CD14-positive monocyte (primary cell): ENCODE measurements around the gene BBS9. TPM values are rescaled to one million over a fixed set of nuclear protein-coding genes. Genes with fewer than 3 reads are reported as not detected.
"Not testable (repeated sequence)": the region's sequence is repeated elsewhere in the genome, so short reads cannot be mapped to it uniquely, and the experiment has no call there.

ENCODE experiments used
- DNase-seq, 3 donors: peaks; one replicate each; pipeline ENCODE4 v3.0.0-alpha.2; 2011 to 2022
- H2AFZ ChIP-seq: 2 replicates; pipeline ENCODE4 v1.6.0; 2012; ENCODE audit warnings: mild to moderate bottlenecking, low read depth, low read length, inconsistent platforms; ENCODE audit not compliant: insufficient read depth, poor library complexity, severe bottlenecking
- H3K27ac ChIP-seq, 2 donors: 1 replicate in 1 of 2; 2 replicates in 1 of 2; pipeline ENCODE4 v1.5.1; 2012 to 2013; ENCODE audit warnings: low read length in 2 of 2, control low read depth in 1 of 2, inconsistent platforms in 1 of 2, low read depth in 1 of 2, mild to moderate bottlenecking in 1 of 2
- H3K27me3 ChIP-seq, 2 donors: one replicate each; pipeline versions ENCODE4 v1.6.0 to v1.6.1; 2011 to 2013; ENCODE audit warnings: low read length in 2 of 2; ENCODE audit not compliant: control insufficient read depth in 2 of 2, insufficient read depth in 2 of 2
- H3K36me3 ChIP-seq, 2 donors: replicated peaks in 1 of 2; 1 replicate in 1 of 2; 2 replicates in 1 of 2; pipeline versions ENCODE4 v1.5.1 to v1.6.1; 2012 to 2013; ENCODE audit warnings: low read length in 2 of 2, control low read depth in 1 of 2, inconsistent platforms in 1 of 2, mild to moderate bottlenecking in 1 of 2; ENCODE audit not compliant: insufficient read depth in 2 of 2, control insufficient read depth in 1 of 2
- H3K4me1 ChIP-seq, 2 donors: 1 replicate in 1 of 2; 2 replicates in 1 of 2; pipeline versions ENCODE4 v1.5.1 to v1.6.1; 2012 to 2013; ENCODE audit warnings: low read length in 2 of 2, control low read depth in 1 of 2, inconsistent platforms in 1 of 2, mild to moderate bottlenecking in 1 of 2, moderate library complexity in 1 of 2; ENCODE audit not compliant: insufficient read depth in 2 of 2, control insufficient read depth in 1 of 2
- H3K4me2 ChIP-seq: replicated peaks from 2 replicates; pipeline ENCODE3; 2012; ENCODE audit warnings: low read length, moderate library complexity, mild to moderate bottlenecking; ENCODE audit not compliant: poor library complexity, severe bottlenecking; ENCODE audit errors: extremely low read depth
- H3K4me3 ChIP-seq, 3 experiments: fragments of 200-600 bp in 1 of 3; sonication (generic) in 1 of 3; replicated peaks in 1 of 3; 1 replicate in 2 of 3; 2 replicates in 1 of 3; pipeline ENCODE4 v1.5.1; 2011 to 2013; ENCODE audit warnings: low read length in 3 of 3, mild to moderate bottlenecking in 3 of 3, control low read depth in 2 of 3, low read depth in 2 of 3, inconsistent platforms in 1 of 3, moderate library complexity in 1 of 3
- H3K79me2 ChIP-seq: 2 replicates; pipeline ENCODE4 v1.6.0; 2012; ENCODE audit warnings: mild to moderate bottlenecking, control low read depth, inconsistent platforms, low read length, moderate library complexity; ENCODE audit not compliant: insufficient read depth
- H3K9ac ChIP-seq: 2 replicates; pipeline ENCODE4 v1.6.0; 2017; ENCODE audit warnings: low read length, mild to moderate bottlenecking; ENCODE audit not compliant: insufficient read depth, poor library complexity, severe bottlenecking
- H3K9me3 ChIP-seq, 2 donors: replicated peaks in 1 of 2; 1 replicate in 1 of 2; 2 replicates in 1 of 2; pipeline versions ENCODE4 v1.5.1 to v1.6.1; 2012 to 2013; ENCODE audit warnings: low read length in 2 of 2, control low read depth in 1 of 2; ENCODE audit not compliant: control insufficient read depth in 1 of 2, insufficient read depth in 1 of 2
- H4K20me1 ChIP-seq: 2 replicates; pipeline ENCODE4 v1.6.0; 2012; ENCODE audit warnings: mild to moderate bottlenecking, low read length, control low read depth, moderate library complexity; ENCODE audit not compliant: insufficient read depth
- H3K27ac Mint-ChIP-seq, 7 donors: one replicate each; pipeline ENCODE4 v1.8.0; 2020; ENCODE audit warnings: mild to moderate bottlenecking in 7 of 7, mixed read lengths in 7 of 7, moderate library complexity in 6 of 7, inconsistent platforms in 2 of 7
- H3K27me3 Mint-ChIP-seq, 3 donors: one replicate each; pipeline ENCODE4 v1.8.0; 2021 to 2022; ENCODE audit warnings: low read depth in 3 of 3, mild to moderate bottlenecking in 3 of 3, mixed read lengths in 3 of 3, moderate library complexity in 3 of 3, inconsistent platforms in 1 of 3
- H3K36me3 Mint-ChIP-seq, 2 donors: one replicate each; pipeline ENCODE4 v1.8.0; 2020; ENCODE audit warnings: mixed read lengths in 2 of 2, inconsistent platforms in 1 of 2, mild to moderate bottlenecking in 1 of 2
- H3K4me1 Mint-ChIP-seq: one replicate; pipeline ENCODE4 v1.8.0; 2020; ENCODE audit warnings: mild to moderate bottlenecking, mixed read lengths
- H3K4me3 Mint-ChIP-seq, 2 donors: one replicate each; pipeline ENCODE4 v1.8.0; 2020; ENCODE audit warnings: mild to moderate bottlenecking in 2 of 2, mixed read lengths in 2 of 2, moderate library complexity in 1 of 2
- H3K9me3 Mint-ChIP-seq, 7 donors: one replicate each; pipeline ENCODE4 v1.8.0; 2020 to 2022; ENCODE audit warnings: mixed read lengths in 7 of 7, mild to moderate bottlenecking in 6 of 7, moderate library complexity in 6 of 7, inconsistent platforms in 2 of 7
- WGBS: methylation state at CpG from one replicate; pipeline ENCODE4 v1.1.5; 2013; ENCODE audit warnings: missing lambda C conversion rate; ENCODE audit not compliant: insufficient coverage; 5-methylcytosine and 5-hydroxymethylcytosine counted together
- intact Hi-C, 2 donors: fragments of 100-400 bp; cut with micrococcal nuclease; formaldehyde crosslinking; loops; one replicate each; pipeline versions ENCODE4 v1.15.0 to v1.15.1; 2023
- polyA plus RNA-seq, 3 donors: library from polyadenylated mRNA; depleted of rRNA in 1 of 3; unstranded in 2 of 3; stranded (reverse) in 1 of 3; fragments of 300-500 nt in 2 of 3; fragments of >200 nt in 1 of 3; fragmentation: Illumina TruSeq in 2 of 3; gene quantifications; 1 replicate in 2 of 3; 2 replicates in 1 of 3; pipeline ENCODE4 v1.2.3, GENCODE V29; 2012 to 2021
- TF ChIP-seq, protein P1 (sequence below): fragments of 200-600 bp; IDR thresholded peaks from one replicate; pipeline ENCODE4 v1.8.0; 2022; ENCODE audit warnings: antibody characterized with exemption, mild to moderate bottlenecking

Gene BBS9
- polyA plus RNA-seq, 3 donors = 4.9 to 7.5 (median 6.8) TPM

DNA sequence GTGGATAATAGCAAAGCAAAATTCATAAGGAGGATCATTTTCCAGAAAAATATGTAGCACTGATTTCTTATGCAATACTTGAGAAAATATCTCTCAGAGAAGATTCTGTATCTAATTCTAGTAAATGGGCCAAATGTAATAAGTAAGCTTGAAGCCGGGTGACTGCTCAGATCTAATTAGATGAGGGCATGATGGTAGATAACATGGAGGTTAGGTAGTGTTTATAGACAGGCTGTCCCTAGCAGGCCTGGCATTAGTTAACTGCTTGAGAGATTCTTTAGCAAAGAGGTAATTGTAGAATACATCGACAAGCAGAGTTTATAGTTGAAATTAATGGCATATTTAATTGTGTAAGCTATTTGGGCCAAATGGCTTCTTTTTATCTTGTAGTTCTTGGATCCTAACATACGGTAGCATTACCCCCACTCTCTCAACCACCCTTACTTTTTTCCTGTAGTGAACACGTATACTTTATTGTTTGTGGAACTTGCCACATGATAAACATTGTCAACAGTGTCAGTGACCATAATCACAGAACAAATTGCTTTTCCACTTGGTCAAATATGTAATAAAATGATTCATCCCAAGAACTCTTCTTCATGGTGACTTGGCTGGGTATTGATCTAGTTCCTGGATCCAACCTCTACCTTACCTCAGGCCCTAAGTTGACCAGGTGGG, 343.1 kb downstream of the BBS9 start:
- TF ChIP-seq, protein P1, sequence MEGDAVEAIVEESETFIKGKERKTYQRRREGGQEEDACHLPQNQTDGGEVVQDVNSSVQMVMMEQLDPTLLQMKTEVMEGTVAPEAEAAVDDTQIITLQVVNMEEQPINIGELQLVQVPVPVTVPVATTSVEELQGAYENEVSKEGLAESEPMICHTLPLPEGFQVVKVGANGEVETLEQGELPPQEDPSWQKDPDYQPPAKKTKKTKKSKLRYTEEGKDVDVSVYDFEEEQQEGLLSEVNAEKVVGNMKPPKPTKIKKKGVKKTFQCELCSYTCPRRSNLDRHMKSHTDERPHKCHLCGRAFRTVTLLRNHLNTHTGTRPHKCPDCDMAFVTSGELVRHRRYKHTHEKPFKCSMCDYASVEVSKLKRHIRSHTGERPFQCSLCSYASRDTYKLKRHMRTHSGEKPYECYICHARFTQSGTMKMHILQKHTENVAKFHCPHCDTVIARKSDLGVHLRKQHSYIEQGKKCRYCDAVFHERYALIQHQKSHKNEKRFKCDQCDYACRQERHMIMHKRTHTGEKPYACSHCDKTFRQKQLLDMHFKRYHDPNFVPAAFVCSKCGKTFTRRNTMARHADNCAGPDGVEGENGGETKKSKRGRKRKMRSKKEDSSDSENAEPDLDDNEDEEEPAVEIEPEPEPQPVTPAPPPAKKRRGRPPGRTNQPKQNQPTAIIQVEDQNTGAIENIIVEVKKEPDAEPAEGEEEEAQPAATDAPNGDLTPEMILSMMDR = no peak
- H3K27me3 ChIP-seq = no peaks in the 10 kb centered on the region
- Mint-ChIP-seq H3K36me3 (no peaks in the 10 kb centered on the region), H3K27me3 (peaks cover 0 to 2% (median 0%) of the 10 kb centered on the region in 3 donors), H3K9me3 (peaks cover 0 to 9% (median 1%) of the 10 kb centered on the region in 7 donors), H3K27ac (peak overlapping the region in 1 of 7 donors; percentile 25), H3K4me3 (no peak overlapping the region), H3K4me1 (no peaks in the 10 kb centered on the region)
- no peak overlapping the region for H3K4me3 ChIP-seq
- DNase-seq = no peak
- no peak overlapping the region for H2AFZ ChIP-seq
- H3K9ac ChIP-seq = no peak overlapping the region
- no peaks in the 10 kb centered on the region for H3K36me3 ChIP-seq
- intact Hi-C loops = no loop called here
- no peak overlapping the region for H3K27ac ChIP-seq
- H3K4me2 ChIP-seq = no peak overlapping the region
- H3K4me1 ChIP-seq = no peaks in the 10 kb centered on the region
- H4K20me1 ChIP-seq = no peaks in the 10 kb centered on the region
- H3K9me3 ChIP-seq = no peaks in the 10 kb centered on the region
- H3K79me2 ChIP-seq = no peaks in the 10 kb centered on the region
- WGBS = 90% methylated on average over 1 of the region's 4 CpGs

DNA sequence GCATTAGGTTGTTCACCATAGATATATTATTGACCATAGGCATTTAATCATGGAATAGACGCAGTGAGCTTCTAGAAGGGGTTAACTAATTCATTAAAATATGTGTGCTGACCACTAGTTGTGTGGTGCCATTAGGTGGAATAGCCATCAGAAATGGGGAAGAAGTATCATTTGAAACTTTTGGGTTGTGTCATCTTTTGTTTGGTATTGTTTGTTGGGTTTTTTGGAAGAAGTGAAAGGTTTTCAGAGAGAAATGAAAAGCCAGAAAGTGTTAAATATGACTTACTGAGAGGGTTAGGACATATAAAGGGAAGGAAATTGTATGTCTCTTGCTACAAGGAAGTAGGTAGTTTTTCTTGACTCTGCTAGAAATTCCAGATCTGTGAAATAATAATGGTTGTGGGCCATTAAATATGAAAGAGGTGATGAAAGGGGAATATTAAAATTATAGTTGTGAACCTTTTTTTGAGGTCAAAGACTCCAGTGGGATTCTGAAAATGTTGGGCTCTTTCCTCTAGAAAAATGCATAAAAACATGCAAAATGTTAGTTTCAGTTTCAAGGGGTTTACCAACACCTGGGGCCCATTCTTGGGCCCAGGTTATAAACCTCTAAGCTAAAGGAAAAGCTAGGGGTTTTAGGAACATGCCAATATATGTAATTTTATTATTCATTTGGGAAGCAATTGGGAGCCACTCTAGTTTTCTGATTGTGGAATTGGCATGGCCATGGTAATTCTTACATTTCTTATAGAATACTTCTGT, 348.5 kb downstream of the BBS9 start:
- no peak overlapping the region for H3K4me3 Mint-ChIP-seq
- Histone ChIP-seq H3K9ac (no peak overlapping the region), H3K4me3 (no peak overlapping the region), H2AFZ (no peak overlapping the region), H3K4me1 (no peaks in the 10 kb centered on the region), H3K4me2 (no peak overlapping the region), H3K27me3 (no peaks in the 10 kb centered on the region), H3K9me3 (no peaks in the 10 kb centered on the region), H3K36me3 (no peaks in the 10 kb centered on the region), H3K27ac (no peak overlapping the region), H3K79me2 (no peaks in the 10 kb centered on the region), H4K20me1 (no peaks in the 10 kb centered on the region)
- TF ChIP-seq, protein P1 = no peak
- H3K4me1 Mint-ChIP-seq = no peaks in the 10 kb centered on the region
- 83% methylated on average over 1 of the region's 1 CpG for WGBS
- intact Hi-C loops = no loop called here
- no peaks in the 10 kb centered on the region for H3K36me3 Mint-ChIP-seq
- no peak for DNase-seq
- no peaks in the 10 kb centered on the region for H3K27me3 Mint-ChIP-seq
- peaks cover 0 to 13% (median 2%) of the 10 kb centered on the region in 7 donors for H3K9me3 Mint-ChIP-seq
- no peak overlapping the region for H3K27ac Mint-ChIP-seq

DNA sequence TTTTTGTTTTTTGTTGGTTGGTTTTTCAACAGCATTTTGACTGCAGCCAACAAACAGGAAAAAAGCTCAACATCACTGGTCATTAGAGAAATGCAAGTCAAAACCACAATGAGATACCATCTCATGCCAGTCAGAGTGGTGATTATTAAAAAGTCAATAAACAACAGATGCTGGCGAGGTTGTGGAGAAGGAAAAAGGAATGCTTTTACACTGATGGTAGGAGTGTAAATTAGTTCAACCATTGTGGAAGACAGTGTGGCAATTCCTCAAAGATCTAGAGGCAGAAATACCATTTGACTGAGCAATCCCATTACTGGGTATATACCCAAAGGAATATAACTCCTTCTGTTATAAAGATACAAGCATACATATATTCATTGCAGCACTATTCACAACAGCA, 355.1 kb downstream of the BBS9 start:
- H3K27me3 Mint-ChIP-seq, H3K27ac ChIP-seq, H3K4me2 ChIP-seq, H3K9me3 ChIP-seq, intact Hi-C loops, H3K9ac ChIP-seq, H3K4me3 ChIP-seq, H3K36me3 Mint-ChIP-seq, H3K4me1 ChIP-seq, H2AFZ ChIP-seq, H4K20me1 ChIP-seq, H3K27ac Mint-ChIP-seq, H3K27me3 ChIP-seq, H3K4me3 Mint-ChIP-seq, H3K4me1 Mint-ChIP-seq, DNase-seq, H3K79me2 ChIP-seq, H3K36me3 ChIP-seq: not testable (repeated sequence)
- WGBS = no CpG with 5 or more reads among the region's 1 CpG
- H3K9me3 Mint-ChIP-seq = peaks cover 0 to 10% (median 2%) of the 10 kb centered on the region in 7 donors
